HepG2 (cell line): ENCODE measurements around the gene TCF23.

Source experiments
- AHDC1 ChIP-seq: sonication (generic); formaldehyde crosslinking; IDR thresholded peaks from 2 replicates; pipeline ENCODE4 v1.5.1; 2020; ENCODE audit warnings: mild to moderate bottlenecking, missing genetic modification reagents, borderline replicate concordance
- CEBPG ChIP-seq: IDR thresholded peaks from 2 replicates; pipeline ENCODE4 v1.6.1; 2016
- EZH2 ChIP-seq: conservative IDR thresholded peaks from 2 replicates; pipeline ENCODE4 v1.6.1; 2012; ENCODE audit warnings: mild to moderate bottlenecking, low read depth, low read length, moderate library complexity
- MAFK ChIP-seq, 2 experiments: IDR thresholded peaks in 1 of 2; conservative IDR thresholded peaks in 1 of 2; 2 replicates each; pipeline ENCODE4 v1.6.1; 2011; ENCODE audit warnings: improper control_type of control experiment in 2 of 2, low read length in 2 of 2
- ZNF570 ChIP-seq: sonication (generic); formaldehyde crosslinking; IDR thresholded peaks from 2 replicates; pipeline ENCODE4 v1.4.0; 2020; ENCODE audit warnings: mild to moderate bottlenecking, missing genetic modification reagents, borderline replicate concordance

- no peak for TF ChIP-seq ZNF570 (CRISPR knock-in tag)
- TF ChIP-seq EZH2, result no peak
- peak in 1 of 2 experiments; percentile 25; a peak in 2 of 4 replicates for TF ChIP-seq MAFK (conservative IDR thresholded peaks at IDR 0.05 in 1 of 2, IDR thresholded peaks at IDR 0.05 in 1 of 2; ENCODE audit: low read length in 2 of 2)
- TF ChIP-seq AHDC1 (CRISPR knock-in tag), result no peak
- TF ChIP-seq CEBPG (CRISPR knock-in tag), result no peak
These were observed 14.7 kb upstream of the TCF23 start, which contains the start of gene PREB for GRCh38 chr2:27133905-27134780.
